GM12878 (cell line): Measurements from ENCODE around the gene ABCG1. TPM values are rescaled to one million over a fixed set of nuclear protein-coding genes. Genes with fewer than 3 reads are reported as not detected.

Experiments used
- BMI1 ChIP-seq: fragments of 450-650 bp; IDR thresholded peaks from 2 replicates; pipeline ENCODE4 v1.6.1; 2016; ENCODE audit warnings: mild to moderate bottlenecking, moderate library complexity, borderline replicate concordance
- CHD4 ChIP-seq: fragments of 200-600 bp; sonication (generic); IDR thresholded peaks from 2 replicates; pipeline ENCODE4 v1.6.1; 2016; ENCODE audit warnings: mild to moderate bottlenecking
- CUX1 ChIP-seq: IDR thresholded peaks from 2 replicates; pipeline ENCODE4 v1.6.1; 2012; ENCODE audit warnings: improper control_type of control experiment, low read depth, low read length; ENCODE audit not compliant: insufficient replicate concordance
- POU2F2 ChIP-seq: IDR thresholded peaks from 3 replicates; pipeline ENCODE4 v1.6.1; 2011; ENCODE audit warnings: low read depth, mild to moderate bottlenecking, low read length, borderline replicate concordance
- SKIL ChIP-seq: fragments of 450-650 bp; IDR thresholded peaks from 2 replicates; pipeline ENCODE4 v1.6.1; 2017; ENCODE audit warnings: mild to moderate bottlenecking, low read depth, inconsistent platforms; ENCODE audit not compliant: poor library complexity, severe bottlenecking
- ZBTB4 ChIP-seq: fragments of 450-650 bp; formaldehyde crosslinking; IDR thresholded peaks from 2 replicates; pipeline ENCODE4 v1.4.0; 2022; ENCODE audit warnings: mild to moderate bottlenecking, moderate library complexity
- ZNF274 ChIP-seq: IDR thresholded peaks from one replicate; pipeline ENCODE4 v1.8.0; 2011; ENCODE audit not compliant: insufficient read length, insufficient read depth
- polyA plus RNA-seq, 11 experiments: library from polyadenylated mRNA; depleted of rRNA in 4 of 11; unstranded in 6 of 11; stranded (reverse) in 5 of 11; fragments of >200 nt; fragmentation: Nextera tagmentation in 4 of 11; fragmentation: Illumina TruSeq in 1 of 11; extraction: Ambion mirVana in 4 of 11; extraction: Trizol in 1 of 11; gene quantifications; 1 replicate in 1 of 11; 2 replicates in 10 of 11; pipeline versions ENCODE4 v1.2.1 to v1.2.3, GENCODE V29; 2011 to 2016; ENCODE audit warnings: inconsistent platforms in 2 of 11, missing spikeins in 2 of 11, low read depth in 1 of 11
- total RNA-seq, 4 experiments: library from RNA; depleted of rRNA in 3 of 4; stranded (reverse); fragments of >200 nt in 3 of 4; fragmentation: Illumina TruSeq in 1 of 4; extraction: Trizol in 1 of 4; gene quantifications; 2 replicates each; pipeline versions ENCODE4 v1.2.1 to v1.2.3, GENCODE V29; 2013 to 2021

The ABCG1 gene
- total and polyA plus RNA-seq, 10 of the 15 experiments (the other 5 are each of a cell fraction or from before 2014, with no cell fraction given): 0.59 to 19.3 (median 5.7) TPM

GRCh38 chr21:42191696-42192595 is 27.0 kb upstream of the ABCG1 start (continued):
- TF ChIP-seq SKIL: no peak
- TF ChIP-seq POU2F2: no peak
- TF ChIP-seq ZBTB4 (CRISPR knock-in tag): no peak
- TF ChIP-seq ZNF274: no peak
- TF ChIP-seq CUX1: no peak
- TF ChIP-seq CHD4: no peak
- no peak for TF ChIP-seq BMI1
